Liver (tissue), 3 donors: Measurements from ENCODE around the gene RASSF3.

ENCODE experiments used
- CTCF ChIP-seq: fragments of 150-350 bp; IDR thresholded peaks from 2 replicates; pipeline ENCODE4 v1.5.1; 2017; ENCODE audit warnings: improper control_type of control experiment, low read depth, low read length; ENCODE audit not compliant: missing input control
- EGR1 ChIP-seq, 2 donors: IDR thresholded peaks; 2 replicates each; pipeline ENCODE4 v1.6.1; 2016 to 2018; ENCODE audit warnings: antibody characterized with exemption in 2 of 2, low read depth in 2 of 2
- HNF4G ChIP-seq: IDR thresholded peaks from 2 replicates; pipeline ENCODE4 v1.6.1; 2016; ENCODE audit warnings: antibody characterized with exemption
- JUND ChIP-seq, 2 donors: IDR thresholded peaks; 2 replicates each; pipeline ENCODE4 v1.6.1; 2016; ENCODE audit warnings: antibody characterized with exemption in 2 of 2
- RAD21 ChIP-seq, 2 donors: IDR thresholded peaks; 2 replicates each; pipeline ENCODE4 v1.6.1; 2016; ENCODE audit warnings: antibody characterized with exemption in 2 of 2, mild to moderate bottlenecking in 2 of 2
- REST ChIP-seq: IDR thresholded peaks from 2 replicates; pipeline ENCODE4 v1.6.1; 2016; ENCODE audit warnings: antibody characterized with exemption, mild to moderate bottlenecking
- SP1 ChIP-seq: IDR thresholded peaks from 2 replicates; pipeline ENCODE4 v1.6.1; 2018; ENCODE audit warnings: antibody characterized with exemption, mild to moderate bottlenecking
- TAF1 ChIP-seq: conservative IDR thresholded peaks from 2 replicates; pipeline ENCODE4 v1.6.1; 2016; ENCODE audit warnings: antibody characterized with exemption, mild to moderate bottlenecking
- YY1 ChIP-seq: IDR thresholded peaks from 2 replicates; pipeline ENCODE4 v1.6.1; 2016; ENCODE audit warnings: antibody characterized with exemption, mild to moderate bottlenecking
- donor health status: healthy.
- donor health status: healthy.

DNA sequence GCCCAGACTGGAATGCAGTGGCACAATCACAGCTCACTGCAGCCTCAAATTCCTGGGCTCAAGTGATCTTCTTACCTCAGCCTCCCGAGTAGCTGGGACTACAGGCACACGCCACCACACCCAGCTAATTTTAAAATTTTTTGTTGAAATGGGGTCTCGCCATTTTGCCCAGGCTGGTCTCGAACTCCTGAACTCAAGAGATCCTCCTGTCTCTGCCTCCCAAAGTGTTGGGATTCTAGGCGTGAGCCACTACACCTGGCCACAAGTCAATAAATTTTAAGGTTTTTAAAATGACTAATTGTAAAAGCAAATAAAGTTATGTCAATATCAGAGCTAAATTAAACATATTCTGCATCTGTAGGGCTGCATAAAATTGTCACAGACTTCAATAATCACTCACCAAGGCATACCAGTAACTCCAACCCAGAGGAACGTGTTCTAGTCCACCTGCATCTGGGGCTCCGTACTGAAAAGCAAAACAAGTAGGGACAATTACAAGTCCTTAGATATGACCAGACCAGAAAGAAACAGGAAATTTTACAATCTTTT, 135.0 kb downstream of the RASSF3 start:
- TF ChIP-seq RAD21 (IDR thresholded peaks at IDR 0.05) (no peak), REST (no peak), CTCF (no peak), EGR1 (IDR thresholded peaks at IDR 0.05; ENCODE audit: low read depth in 2 of 2) (no peak), JUND (IDR thresholded peaks at IDR 0.05) (no peak), SP1 (no peak), TAF1 (no peak), YY1 (no peak), HNF4G (no peak)
